HCT116 (cell line): ENCODE results near the gene C7orf33. TPM values are rescaled to one million over a fixed set of nuclear protein-coding genes. Genes with fewer than 3 reads are reported as not detected.

Source experiments
- ATAC-seq: fragments of 200-7000 bp; cut with Tn5 transposase; 2 replicates; pipeline ENCODE4 v1.9.1; 2020; ENCODE audit warnings: mild to moderate bottlenecking, moderate library complexity
- BruUV-seq: library from RNA; stranded (reverse); fragments of 400-500 nt; replicated peaks from 2 replicates; lab custom pipeline; 2021; lab: Mats Ljungman, UMichigan
- CTCF ChIA-PET: fragments of 300-600 bp; sonication (Branson Sonifier 250); formaldehyde crosslinking; loops from one replicate; lab custom pipeline; 2021; ENCODE audit warnings: antibody characterized with exemption; lab: Charles Lee
- POLR2A ChIA-PET: fragments of 300-600, 350-600 bp; sonication (Branson Sonifier 250); formaldehyde crosslinking; loops from one replicate; lab custom pipeline; 2021; ENCODE audit warnings: antibody characterized with exemption; lab: Charles Lee
- RAD21 ChIA-PET, 2 experiments: fragments of 300-600 bp; sonication (Branson Sonifier 250); formaldehyde crosslinking; loops; one replicate each; lab custom pipeline; 2023; ENCODE audit warnings: low total read pairs in 2 of 2; ENCODE audit not compliant: uncharacterized antibody in 2 of 2, unreplicated experiment in 2 of 2, low non-redundant PET in 1 of 2; lab: Charles Lee
- DNase-seq: peaks from one replicate; pipeline ENCODE4 v3.0.0-alpha.2; 2010; ENCODE audit warnings: low read depth, low spot score
- H2AFZ ChIP-seq: fragments of 200-600 bp; shearing (Covaris generic), sonication (generic); 2 replicates; pipeline ENCODE4 v1.6.1; 2017; ENCODE audit warnings: low read depth, mixed run types, mixed read lengths, antibody characterized with exemption, low read length; ENCODE audit not compliant: poor library complexity, severe bottlenecking
- H3K27ac ChIP-seq: 2 replicates; pipeline ENCODE4 v1.5.1; 2012; ENCODE audit warnings: low read depth, low read length
- H3K27me3 ChIP-seq: fragments of 200-600 bp; sonication (generic); 2 replicates; pipeline ENCODE4 v1.6.1; 2016; ENCODE audit warnings: mixed run types, low read length, mixed read lengths; ENCODE audit not compliant: insufficient read depth
- H3K36me3 ChIP-seq, 2 experiments: fragments of 200-500 bp in 1 of 2; fragments of 200-600 bp in 1 of 2; sonication (Bioruptor generic) in 1 of 2; sonication (generic) in 1 of 2; 2 replicates each; pipeline versions ENCODE4 v1.5.1 to v1.6.1; 2014 to 2016; ENCODE audit warnings: low read length in 2 of 2, inconsistent platforms in 1 of 2, mixed read lengths in 1 of 2, mixed run types in 1 of 2; ENCODE audit not compliant: insufficient read depth in 2 of 2, control insufficient read depth in 1 of 2
- H3K4me1 ChIP-seq, 2 experiments: fragments of 200-600 bp in 1 of 2; sonication (generic) in 1 of 2; 2 replicates each; pipeline versions ENCODE4 v1.5.1 to v1.6.1; 2012 to 2017; ENCODE audit warnings: low read length in 2 of 2, inconsistent platforms in 1 of 2, mild to moderate bottlenecking in 1 of 2, mixed read lengths in 1 of 2, mixed run types in 1 of 2, moderate library complexity in 1 of 2; ENCODE audit not compliant: insufficient read depth in 2 of 2, control insufficient read depth in 1 of 2
- H3K4me2 ChIP-seq: fragments of 200-600 bp; sonication (generic); 2 replicates; pipeline ENCODE4 v1.6.1; 2017; ENCODE audit warnings: mixed run types, low read length, mixed read lengths
- H3K4me3 ChIP-seq, 2 experiments: fragments of 200-600 bp in 1 of 2; sonication (generic) in 1 of 2; replicated peaks in 1 of 2; 2 replicates each; pipeline ENCODE4 v1.5.1; 2011 to 2016; ENCODE audit warnings: low read length in 2 of 2, control low read depth in 1 of 2, low read depth in 1 of 2, mild to moderate bottlenecking in 1 of 2, mixed read lengths in 1 of 2, mixed run types in 1 of 2
- H3K79me2 ChIP-seq: fragments of 200-600 bp; sonication (generic); 2 replicates; pipeline ENCODE4 v1.6.1; 2017; ENCODE audit warnings: mild to moderate bottlenecking, mixed run types, low read length, moderate library complexity, mixed read lengths; ENCODE audit not compliant: insufficient read depth
- H3K9ac ChIP-seq: fragments of 200-600 bp; sonication (generic); 2 replicates; pipeline ENCODE4 v1.6.1; 2016; ENCODE audit warnings: low read length, mixed read lengths
- H3K9me2 ChIP-seq: fragments of 200-600 bp; sonication (generic), shearing (Covaris generic); 2 replicates; pipeline ENCODE4 v1.6.1; 2017; ENCODE audit warnings: mixed run types, mild to moderate bottlenecking, moderate library complexity; ENCODE audit not compliant: insufficient read depth
- H3K9me3 ChIP-seq, 2 experiments: fragments of 200-500 bp in 1 of 2; fragments of 200-600 bp in 1 of 2; sonication (Bioruptor generic) in 1 of 2; sonication (generic) in 1 of 2; 2 replicates each; pipeline ENCODE4 v1.6.1; 2014 to 2017; ENCODE audit warnings: low read length in 2 of 2, mixed read lengths in 2 of 2, inconsistent platforms in 1 of 2, low read depth in 1 of 2, mild to moderate bottlenecking in 1 of 2, mixed run types in 1 of 2, moderate library complexity in 1 of 2; ENCODE audit not compliant: control insufficient read depth in 1 of 2, insufficient read depth in 1 of 2
- H4K20me1 ChIP-seq: fragments of 200-600 bp; sonication (generic), shearing (Covaris generic); 2 replicates; pipeline ENCODE4 v1.6.1; 2017; ENCODE audit warnings: mixed run types, mild to moderate bottlenecking, moderate library complexity; ENCODE audit not compliant: insufficient read depth
- ATF3 ChIP-seq: IDR thresholded peaks from 2 replicates; pipeline ENCODE4 v1.6.1; 2012
- EGR1 ChIP-seq: IDR thresholded peaks from 2 replicates; pipeline ENCODE4 v1.6.1; 2012; ENCODE audit warnings: low read depth
- EZH2phosphoT487 ChIP-seq: fragments of 200-600 bp; IDR thresholded peaks from 2 replicates; pipeline ENCODE4 v1.6.1; 2018; ENCODE audit warnings: antibody characterized with exemption, borderline replicate concordance
- JUND ChIP-seq: IDR thresholded peaks from 2 replicates; pipeline ENCODE4 v1.6.1; 2012
- POLR2A ChIP-seq: IDR thresholded peaks from 2 replicates; pipeline ENCODE4 v1.7.0; 2011; ENCODE audit warnings: borderline replicate concordance; ENCODE audit not compliant: insufficient read depth, insufficient read length; ENCODE audit errors: extremely low read depth
- POLR2AphosphoS5 ChIP-seq: IDR thresholded peaks from 2 replicates; pipeline ENCODE4 v1.6.1; 2011; ENCODE audit warnings: mild to moderate bottlenecking, low read depth, low read length, moderate library complexity
- REST ChIP-seq: IDR thresholded peaks from 2 replicates; pipeline ENCODE4 v1.6.1; 2012; ENCODE audit warnings: low read depth
- SRF ChIP-seq: IDR thresholded peaks from 2 replicates; pipeline ENCODE4 v1.6.1; 2012; ENCODE audit warnings: low read depth
- TCF7L2 ChIP-seq: IDR thresholded peaks from 2 replicates; pipeline ENCODE4 v1.7.0; 2011; ENCODE audit warnings: borderline replicate concordance, inconsistent platforms; ENCODE audit not compliant: insufficient read depth, insufficient read length; ENCODE audit errors: extremely low read depth
- YY1 ChIP-seq: IDR thresholded peaks from 2 replicates; pipeline ENCODE4 v1.6.1; 2011; ENCODE audit warnings: low read length, low read depth, moderate library complexity, mild to moderate bottlenecking; ENCODE audit not compliant: insufficient replicate concordance; ENCODE audit errors: extremely low read depth
- ZBTB33 ChIP-seq: IDR thresholded peaks from 2 replicates; pipeline ENCODE4 v1.6.1; 2011; ENCODE audit warnings: mild to moderate bottlenecking, low read length, moderate library complexity; ENCODE audit not compliant: insufficient replicate concordance; ENCODE audit errors: extremely low read depth
- ZNF274 ChIP-seq: fragments of 200-500 bp; sonication (Bioruptor generic); IDR thresholded peaks from 2 replicates; pipeline ENCODE4 v1.6.1; 2014; ENCODE audit warnings: mild to moderate bottlenecking, low read depth, low read length, inconsistent platforms
- intact Hi-C: fragments of 100-400 bp; cut with micrococcal nuclease; formaldehyde crosslinking; loops from 2 replicates; pipeline ENCODE4 v1.10.0; 2022
- total RNA-seq: library from RNA; stranded (reverse); gene quantifications from one replicate; pipeline ENCODE4 v1.2.1, GENCODE V29; 2021; ENCODE audit not compliant: unreplicated experiment
- TF ChIP-seq, protein P1 (sequence below), 3 experiments: fragments of 200-600 bp in 1 of 3; sonication (generic) in 1 of 3; IDR thresholded peaks in 2 of 3; conservative IDR thresholded peaks in 1 of 3; 2 replicates each; pipeline ENCODE4 v1.5.1; 2012 to 2017; ENCODE audit warnings: low read depth in 2 of 3, low read length in 2 of 3, antibody characterized with exemption in 1 of 3, borderline replicate concordance in 1 of 3, control low read depth in 1 of 3, mild to moderate bottlenecking in 1 of 3, mixed read lengths in 1 of 3, mixed run types in 1 of 3, moderate library complexity in 1 of 3; ENCODE audit not compliant: insufficient read depth in 1 of 3

Gene C7orf33
- total RNA-seq, 1 experiment from 2014 or later = not detected

GRCh38 chr7:148622887-148623585 lies 32.5 kb downstream of the C7orf33 start:
- no peaks in the 10 kb centered on the region for H3K36me3 ChIP-seq
- H2AFZ ChIP-seq = no peak overlapping the region
- no peak overlapping the region for H3K4me2 ChIP-seq
- no TSS peak for BruUV-seq
- ChIA-PET POLR2A (no interaction called here), CTCF (no interaction called here), RAD21 (no interaction called here)
- no peaks in the 10 kb centered on the region for H3K9me2 ChIP-seq
- no peak for DNase-seq
- H3K27me3 ChIP-seq = no peaks in the 10 kb centered on the region
- peaks cover 0 to 13% of the 10 kb centered on the region in 2 experiments; a peak in 2 of 4 replicates for H3K4me1 ChIP-seq
- no peak for ATAC-seq
- H3K79me2 ChIP-seq = no peaks in the 10 kb centered on the region
- H3K4me3 ChIP-seq = no peak overlapping the region
- no peaks in the 10 kb centered on the region for H4K20me1 ChIP-seq
- TF ChIP-seq, protein P1, sequence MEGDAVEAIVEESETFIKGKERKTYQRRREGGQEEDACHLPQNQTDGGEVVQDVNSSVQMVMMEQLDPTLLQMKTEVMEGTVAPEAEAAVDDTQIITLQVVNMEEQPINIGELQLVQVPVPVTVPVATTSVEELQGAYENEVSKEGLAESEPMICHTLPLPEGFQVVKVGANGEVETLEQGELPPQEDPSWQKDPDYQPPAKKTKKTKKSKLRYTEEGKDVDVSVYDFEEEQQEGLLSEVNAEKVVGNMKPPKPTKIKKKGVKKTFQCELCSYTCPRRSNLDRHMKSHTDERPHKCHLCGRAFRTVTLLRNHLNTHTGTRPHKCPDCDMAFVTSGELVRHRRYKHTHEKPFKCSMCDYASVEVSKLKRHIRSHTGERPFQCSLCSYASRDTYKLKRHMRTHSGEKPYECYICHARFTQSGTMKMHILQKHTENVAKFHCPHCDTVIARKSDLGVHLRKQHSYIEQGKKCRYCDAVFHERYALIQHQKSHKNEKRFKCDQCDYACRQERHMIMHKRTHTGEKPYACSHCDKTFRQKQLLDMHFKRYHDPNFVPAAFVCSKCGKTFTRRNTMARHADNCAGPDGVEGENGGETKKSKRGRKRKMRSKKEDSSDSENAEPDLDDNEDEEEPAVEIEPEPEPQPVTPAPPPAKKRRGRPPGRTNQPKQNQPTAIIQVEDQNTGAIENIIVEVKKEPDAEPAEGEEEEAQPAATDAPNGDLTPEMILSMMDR (IDR thresholded peaks at IDR 0.05 in 2 of 3, conservative IDR thresholded peaks at IDR 0.05 in 1 of 3; ENCODE audit: borderline replicate concordance in 1 of 3, insufficient read depth in 1 of 3, low read depth in 2 of 3, low read length in 2 of 3) = no peak
- TF ChIP-seq POLR2AphosphoS5 (no peak), POLR2A (no peak), ATF3 (no peak), YY1 (no peak), TCF7L2 (no peak), ZBTB33 (no peak), EZH2phosphoT487 (no peak), ZNF274 (no peak), SRF (no peak), REST (no peak), EGR1 (no peak), JUND (no peak)
- TF ChIP-seq, all 23 proteins: peak for 0
- intact Hi-C loops = no loop called here
- Histone ChIP-seq H3K27ac (no peak overlapping the region), H3K9me3 (no peaks in the 10 kb centered on the region), H3K9ac (no peak overlapping the region)
